Activated naive CD8-positive, alpha-beta T cell treated with anti-CD3 and anti-CD28 coated beads for 36 hours (primary cell): ENCODE results near the gene CRAT. TPM values are rescaled to one million over a fixed set of nuclear protein-coding genes. Genes with fewer than 3 reads are reported as not detected.

Source experiments
- DNase-seq: peaks from one replicate; pipeline ENCODE4 v3.0.0; 2021
- H3K27ac Mint-ChIP-seq: one replicate; pipeline ENCODE4 v1.8.0; 2022; ENCODE audit warnings: mild to moderate bottlenecking, moderate library complexity, mixed read lengths
- H3K27me3 Mint-ChIP-seq: one replicate; pipeline ENCODE4 v1.8.0; 2022; ENCODE audit warnings: mild to moderate bottlenecking, mixed read lengths
- H3K36me3 Mint-ChIP-seq: one replicate; pipeline ENCODE4 v1.8.0; 2021; ENCODE audit warnings: mild to moderate bottlenecking, mixed read lengths
- H3K4me1 Mint-ChIP-seq: one replicate; pipeline ENCODE4 v1.8.0; 2021; ENCODE audit warnings: mixed read lengths
- H3K4me3 Mint-ChIP-seq: one replicate; pipeline ENCODE4 v1.8.0; 2022; ENCODE audit warnings: mild to moderate bottlenecking, moderate library complexity, mixed read lengths
- H3K9me3 Mint-ChIP-seq: one replicate; pipeline ENCODE4 v1.8.0; 2022; ENCODE audit warnings: mixed read lengths
- total RNA-seq, 2 experiments: library from RNA; stranded (reverse); gene quantifications; one replicate each; pipeline ENCODE4 v1.2.3, GENCODE V29; 2021

CRAT gene
- total RNA-seq, 2 experiments from 2014 or later = 7.3 to 7.9 TPM

- no peaks in the 10 kb centered on the region for H3K9me3 Mint-ChIP-seq
- no peak overlapping the region for H3K4me3 Mint-ChIP-seq
- peaks cover 5% of the 10 kb centered on the region for H3K36me3 Mint-ChIP-seq
- DNase-seq = no peak
- no peaks in the 10 kb centered on the region for H3K27me3 Mint-ChIP-seq
- H3K4me1 Mint-ChIP-seq = no peaks in the 10 kb centered on the region
- H3K27ac Mint-ChIP-seq = no peak overlapping the region
These were observed 16.0 kb downstream of the CRAT start for GRCh38 chr9:129094387-129095169.

GRCh38 chr9:129093602-129094386 is 16.8 kb downstream of the CRAT start:
- DNase-seq = no peak
- H3K9me3 Mint-ChIP-seq = no peaks in the 10 kb centered on the region
- no peak overlapping the region for H3K27ac Mint-ChIP-seq
- H3K4me3 Mint-ChIP-seq = no peak overlapping the region
- H3K4me1 Mint-ChIP-seq = no peaks in the 10 kb centered on the region
- H3K36me3 Mint-ChIP-seq = peaks cover 5% of the 10 kb centered on the region
- no peaks in the 10 kb centered on the region for H3K27me3 Mint-ChIP-seq

GRCh38 chr9:129089246-129089645 is 21.3 kb downstream of the CRAT start:
- no peak overlapping the region for H3K27ac Mint-ChIP-seq
- H3K36me3 Mint-ChIP-seq = peaks cover 5% of the 10 kb centered on the region
- no peaks in the 10 kb centered on the region for H3K27me3 Mint-ChIP-seq
- DNase-seq = no peak
- no peaks in the 10 kb centered on the region for H3K9me3 Mint-ChIP-seq
- no peaks in the 10 kb centered on the region for H3K4me1 Mint-ChIP-seq
- no peak overlapping the region for H3K4me3 Mint-ChIP-seq

- Mint-ChIP-seq H3K27ac (no peak overlapping the region), H3K36me3 (no peaks in the 10 kb centered on the region), H3K27me3 (no peaks in the 10 kb centered on the region), H3K4me1 (peaks cover 18% of the 10 kb centered on the region), H3K9me3 (no peaks in the 10 kb centered on the region), H3K4me3 (no peak overlapping the region)
- no peak for DNase-seq
These were observed 26.5 kb downstream of the CRAT start for GRCh38 chr9:129084087-129084486.

- Mint-ChIP-seq H3K9me3 (no peaks in the 10 kb centered on the region), H3K36me3 (no peaks in the 10 kb centered on the region), H3K27me3 (no peaks in the 10 kb centered on the region), H3K27ac (peak overlapping the region; percentile 65), H3K4me3 (peak overlapping the region; percentile 84), H3K4me1 (peaks cover 20% of the 10 kb centered on the region)
- DNase-seq = no peak
These were observed 29.1 kb downstream of the CRAT start for GRCh38 chr9:129081388-129081904.

GRCh38 chr9:129080601-129081387 is 29.8 kb downstream of the CRAT start, which contains the start of gene DOLPP1:
TSS of gene DOLPP1 (plus strand) at chr9:129081111. CDS start at chr9:129081132, 21 bp downstream.
- Mint-ChIP-seq H3K36me3 (no peaks in the 10 kb centered on the region), H3K4me1 (peaks cover 20% of the 10 kb centered on the region), H3K27ac (peak within 1 kb of the TSS; percentile 65), H3K9me3 (no peaks in the 10 kb centered on the region), H3K27me3 (no peaks in the 10 kb centered on the region), H3K4me3 (peak within 1 kb of the TSS; percentile 87)
- peak; percentile 100 for DNase-seq

GRCh38 chr9:129080298-129080600 is 30.3 kb downstream of the CRAT start:
- Mint-ChIP-seq H3K27me3 (no peaks in the 10 kb centered on the region), H3K36me3 (no peaks in the 10 kb centered on the region), H3K4me3 (peak overlapping the region; percentile 87), H3K27ac (peak overlapping the region; percentile 65), H3K9me3 (no peaks in the 10 kb centered on the region), H3K4me1 (peaks cover 20% of the 10 kb centered on the region)
- no peak for DNase-seq

GRCh38 chr9:129079829-129080228 is 30.8 kb downstream of the CRAT start:
- Mint-ChIP-seq H3K27ac (no peak overlapping the region), H3K36me3 (no peaks in the 10 kb centered on the region), H3K27me3 (no peaks in the 10 kb centered on the region), H3K4me3 (peak overlapping the region; percentile 87), H3K4me1 (peaks cover 20% of the 10 kb centered on the region), H3K9me3 (no peaks in the 10 kb centered on the region)
- no peak for DNase-seq

- no peaks in the 10 kb centered on the region for H3K27me3 Mint-ChIP-seq
- DNase-seq = no peak
- H3K4me1 Mint-ChIP-seq = peaks cover 20% of the 10 kb centered on the region
- H3K36me3 Mint-ChIP-seq = no peaks in the 10 kb centered on the region
- no peaks in the 10 kb centered on the region for H3K9me3 Mint-ChIP-seq
- H3K27ac Mint-ChIP-seq = no peak overlapping the region
- no peak overlapping the region for H3K4me3 Mint-ChIP-seq
These were observed 31.7 kb downstream of the CRAT start for GRCh38 chr9:129078691-129079503.

GRCh38 chr9:129077236-129077635 is 33.4 kb downstream of the CRAT start:
- no peaks in the 10 kb centered on the region for H3K36me3 Mint-ChIP-seq
- no peak overlapping the region for H3K27ac Mint-ChIP-seq
- H3K27me3 Mint-ChIP-seq = no peaks in the 10 kb centered on the region
- H3K9me3 Mint-ChIP-seq = no peaks in the 10 kb centered on the region
- H3K4me3 Mint-ChIP-seq = no peak overlapping the region
- no peak for DNase-seq
- H3K4me1 Mint-ChIP-seq = peaks cover 19% of the 10 kb centered on the region

- Mint-ChIP-seq H3K27me3 (no peaks in the 10 kb centered on the region), H3K9me3 (no peaks in the 10 kb centered on the region), H3K36me3 (no peaks in the 10 kb centered on the region), H3K27ac (no peak overlapping the region), H3K4me1 (peaks cover 17% of the 10 kb centered on the region), H3K4me3 (no peak overlapping the region)
- no peak for DNase-seq
These were observed 34.0 kb downstream of the CRAT start for GRCh38 chr9:129076640-129077037.

- no peaks in the 10 kb centered on the region for H3K36me3 Mint-ChIP-seq
- H3K4me1 Mint-ChIP-seq = peaks cover 17% of the 10 kb centered on the region
- no peak overlapping the region for H3K4me3 Mint-ChIP-seq
- H3K9me3 Mint-ChIP-seq = no peaks in the 10 kb centered on the region
- no peak overlapping the region for H3K27ac Mint-ChIP-seq
- H3K27me3 Mint-ChIP-seq = no peaks in the 10 kb centered on the region
- no peak for DNase-seq
These were observed 34.5 kb downstream of the CRAT start for GRCh38 chr9:129075996-129076639.

GRCh38 chr9:129074106-129074505 is 36.5 kb downstream of the CRAT start:
- Mint-ChIP-seq H3K36me3 (peaks cover 3% of the 10 kb centered on the region), H3K27ac (no peak overlapping the region), H3K4me3 (no peak overlapping the region), H3K4me1 (peaks cover 25% of the 10 kb centered on the region), H3K27me3 (no peaks in the 10 kb centered on the region), H3K9me3 (no peaks in the 10 kb centered on the region)
- DNase-seq = no peak

- Mint-ChIP-seq H3K27me3 (no peaks in the 10 kb centered on the region), H3K27ac (no peak overlapping the region), H3K36me3 (peaks cover 8% of the 10 kb centered on the region), H3K9me3 (no peaks in the 10 kb centered on the region), H3K4me3 (no peak overlapping the region), H3K4me1 (peaks cover 31% of the 10 kb centered on the region)
- DNase-seq = no peak
These were observed 37.2 kb downstream of the CRAT start for GRCh38 chr9:129073404-129073803.
